ENCODE data around the gene PCDHA11. TPM values are rescaled to one million over a fixed set of nuclear protein-coding genes. Genes with fewer than 3 reads are reported as not detected.
A peak's percentile ranks its signal among the peaks of the same experiment; 100 is the strongest.

Gene PCDHA11
- total and polyA plus RNA-seq, 2 of the 13 experiments (the other 11 are each of a cell fraction or from before 2014, with no cell fraction given), result 0.29 TPM; not detected in 1

DNA sequence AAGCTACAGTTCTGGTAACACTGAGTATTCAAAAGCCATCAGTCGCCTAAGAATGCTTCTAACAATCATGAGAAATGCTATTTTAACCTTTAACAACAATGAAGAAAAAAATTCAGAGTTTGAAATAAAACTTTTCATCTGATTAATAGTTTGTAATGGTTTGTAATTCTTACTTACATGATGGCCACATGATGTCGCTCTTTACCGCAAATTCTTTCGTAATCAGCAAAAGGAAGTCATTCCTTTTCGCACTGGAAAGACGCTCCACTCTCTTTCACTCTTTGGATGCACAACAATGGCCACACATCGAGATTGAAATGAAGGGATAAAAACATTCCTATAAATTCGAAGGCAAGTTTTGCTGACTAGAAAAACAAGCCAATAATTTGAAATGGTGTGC lies 34.8 kb upstream of the PCDHA11 start, which contains the start of gene PCDHA7:
TSS of gene PCDHA7 (plus strand) at position 277 of the 400 bp plus-strand sequence. CDS start at position 392, 115 bp downstream.
- H3K27ac ChIP-seq (ENCODE audit: extremely low read length, insufficient read depth, low read length), result no peak within 1 kb of the TSS
- TF ChIP-seq STAG1 (CRISPR knock-in tag; IDR thresholded peaks at IDR 0.05) (peak; percentile 40), MAFK (conservative IDR thresholded peaks at IDR 0.05 in 1 of 2, IDR thresholded peaks at IDR 0.05 in 1 of 2; ENCODE audit: low read length in 2 of 2) (peak in 1 of 2 experiments; percentile 52; a peak in 3 of 4 replicates), ISX (CRISPR knock-in tag; conservative IDR thresholded peaks at IDR 0.05) (no peak), CEBPG (CRISPR knock-in tag; IDR thresholded peaks at IDR 0.05) (peak; percentile 51; the same call in 1 of the 2 replicates), GABPA (IDR thresholded peaks at IDR 0.05; ENCODE audit: low read depth, low read length) (no peak), GABPA (CRISPR knock-in tag; IDR thresholded peaks at IDR 0.05; ENCODE audit: low read depth) (peak; percentile 23; the same call in 1 of the 2 replicates), ZSCAN12 (CRISPR knock-in tag; IDR thresholded peaks at IDR 0.05) (no peak), ELF3 (CRISPR knock-in tag; IDR thresholded peaks at IDR 0.05) (peak; percentile 32; the same call in 1 of the 2 replicates)
- TF ChIP-seq, protein P1, sequence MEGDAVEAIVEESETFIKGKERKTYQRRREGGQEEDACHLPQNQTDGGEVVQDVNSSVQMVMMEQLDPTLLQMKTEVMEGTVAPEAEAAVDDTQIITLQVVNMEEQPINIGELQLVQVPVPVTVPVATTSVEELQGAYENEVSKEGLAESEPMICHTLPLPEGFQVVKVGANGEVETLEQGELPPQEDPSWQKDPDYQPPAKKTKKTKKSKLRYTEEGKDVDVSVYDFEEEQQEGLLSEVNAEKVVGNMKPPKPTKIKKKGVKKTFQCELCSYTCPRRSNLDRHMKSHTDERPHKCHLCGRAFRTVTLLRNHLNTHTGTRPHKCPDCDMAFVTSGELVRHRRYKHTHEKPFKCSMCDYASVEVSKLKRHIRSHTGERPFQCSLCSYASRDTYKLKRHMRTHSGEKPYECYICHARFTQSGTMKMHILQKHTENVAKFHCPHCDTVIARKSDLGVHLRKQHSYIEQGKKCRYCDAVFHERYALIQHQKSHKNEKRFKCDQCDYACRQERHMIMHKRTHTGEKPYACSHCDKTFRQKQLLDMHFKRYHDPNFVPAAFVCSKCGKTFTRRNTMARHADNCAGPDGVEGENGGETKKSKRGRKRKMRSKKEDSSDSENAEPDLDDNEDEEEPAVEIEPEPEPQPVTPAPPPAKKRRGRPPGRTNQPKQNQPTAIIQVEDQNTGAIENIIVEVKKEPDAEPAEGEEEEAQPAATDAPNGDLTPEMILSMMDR (CRISPR knock-in tag; IDR thresholded peaks at IDR 0.05), result peak; percentile 54
- H3K4me3 ChIP-seq (replicated peaks in 1 of 3; ENCODE audit: insufficient read depth in 1 of 3, low read depth in 2 of 3, low read length in 3 of 3), result peak within 1 kb of the TSS; percentile 62 to 68 (median 68)
- H4K20me1 ChIP-seq (ENCODE audit: insufficient read depth, low read length), result no peaks in the 10 kb centered on the region
- POLR2A ChIA-PET, result no interaction called here
- no TSS peak for BruUV-seq (replicated peaks)
- H2AFZ ChIP-seq (ENCODE audit: low read length), result peak within 1 kb of the TSS; percentile 42
- DNase-seq (ENCODE audit: low spot score) (peak; percentile 32), ATAC-seq (peak; percentile 54), FAIRE-seq (peak; percentile 47)
- no peaks in the 10 kb centered on the region for H3K36me3 ChIP-seq (replicated peaks in 1 of 2; ENCODE audit: control insufficient read depth in 1 of 2, insufficient read depth in 2 of 2, low read length in 2 of 2)
- H3K27me3 ChIP-seq (ENCODE audit: control insufficient read depth in 1 of 2, insufficient read depth in 2 of 2, low read length in 2 of 2), result no peaks in the 10 kb centered on the region
- H3K4me1 ChIP-seq (ENCODE audit: insufficient read depth, low read length), result no peaks in the 10 kb centered on the region
- in situ Hi-C loops (cut with HindIII; ENCODE audit: extremely low pct_ligation_motif_present, low pct_unique_long_range_greater_than_20kb) (no loop called here), intact Hi-C loops (cut with micrococcal nuclease; ENCODE audit: unreplicated experiment) (no loop called here)
- CTCF ChIA-PET (ENCODE audit: low intra/inter-chr PET ratio, low total read pairs), result no interaction called here
- peak within 1 kb of the TSS; percentile 36; the same call in 1 of the 2 replicates for H3K9ac ChIP-seq (ENCODE audit: insufficient read depth, low read depth, low read length)
- peak within 1 kb of the TSS; percentile 78 for H3K4me2 ChIP-seq (ENCODE audit: low read depth, low read length)
- no peaks in the 10 kb centered on the region for H3K9me3 ChIP-seq (ENCODE audit: low read length)
- H3K79me2 ChIP-seq (ENCODE audit: insufficient read depth, low read length), result no peaks in the 10 kb centered on the region
- WGBS (ENCODE audit: low lambda C conversion rate), result 19% methylated on average over 8 of the region's 8 CpGs

Measured in HepG2 (cell line).